ENCODE measurements around the gene NAGPA. TPM values are rescaled to one million over a fixed set of nuclear protein-coding genes. Genes with fewer than 3 reads are reported as not detected.
A peak's percentile ranks its signal among the peaks of the same experiment; 100 is the strongest.

Gene NAGPA
- total and polyA plus RNA-seq, 2 of the 13 experiments (the other 11 are each of a cell fraction or from before 2014, with no cell fraction given) = 27.1 to 60.3 TPM

DNA sequence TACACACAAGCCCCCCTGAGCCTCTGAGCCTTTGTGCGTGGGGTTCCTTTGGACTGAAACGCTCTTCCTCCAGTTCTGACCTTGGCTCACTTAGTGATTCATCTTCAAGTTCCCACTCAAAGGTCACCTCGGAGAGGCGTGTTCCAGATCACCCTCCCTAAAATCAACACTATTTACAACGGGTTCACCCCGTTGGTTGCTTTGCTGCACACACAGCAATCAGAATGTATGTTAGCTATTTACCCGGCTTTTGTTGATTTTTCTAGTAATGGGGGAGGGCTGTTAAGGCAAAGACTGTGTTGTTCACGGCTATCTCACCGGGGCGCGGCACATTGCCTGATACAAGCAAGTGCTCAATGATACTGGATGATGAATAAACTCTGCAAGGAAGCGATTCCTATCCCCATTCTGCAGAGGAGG lies 977 bp downstream of the NAGPA start (continued):
- TF ChIP-seq, protein P1, sequence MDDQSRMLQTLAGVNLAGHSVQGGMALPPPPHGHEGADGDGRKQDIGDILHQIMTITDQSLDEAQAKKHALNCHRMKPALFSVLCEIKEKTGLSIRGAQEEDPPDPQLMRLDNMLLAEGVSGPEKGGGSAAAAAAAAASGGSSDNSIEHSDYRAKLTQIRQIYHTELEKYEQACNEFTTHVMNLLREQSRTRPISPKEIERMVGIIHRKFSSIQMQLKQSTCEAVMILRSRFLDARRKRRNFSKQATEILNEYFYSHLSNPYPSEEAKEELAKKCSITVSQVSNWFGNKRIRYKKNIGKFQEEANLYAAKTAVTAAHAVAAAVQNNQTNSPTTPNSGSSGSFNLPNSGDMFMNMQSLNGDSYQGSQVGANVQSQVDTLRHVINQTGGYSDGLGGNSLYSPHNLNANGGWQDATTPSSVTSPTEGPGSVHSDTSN (CRISPR knock-in tag; IDR thresholded peaks at IDR 0.05; ENCODE audit: borderline replicate concordance) = no peak
- no peak for TF ChIP-seq SIN3A (IDR thresholded peaks at IDR 0.05; ENCODE audit: borderline replicate concordance, low read depth, low read length)
- no peak; the same call in 1 of the 2 replicates for TF ChIP-seq HOXA3 (CRISPR knock-in tag; IDR thresholded peaks at IDR 0.05)
- TF ChIP-seq ARNT (IDR thresholded peaks at IDR 0.05) = no peak
- TF ChIP-seq ZNF225 (CRISPR knock-in tag; IDR thresholded peaks at IDR 0.05) = no peak
- TF ChIP-seq KDM5B (CRISPR knock-in tag; IDR thresholded peaks at IDR 0.05; ENCODE audit: borderline replicate concordance) = no peak; the same call in 1 of the 2 replicates
- peak; percentile 44 for TF ChIP-seq MED8 (CRISPR knock-in tag; IDR thresholded peaks at IDR 0.05; ENCODE audit: insufficient replicate concordance)
- no peak for TF ChIP-seq ZFP1 (CRISPR knock-in tag; IDR thresholded peaks at IDR 0.05)
- TF ChIP-seq, protein P2, sequence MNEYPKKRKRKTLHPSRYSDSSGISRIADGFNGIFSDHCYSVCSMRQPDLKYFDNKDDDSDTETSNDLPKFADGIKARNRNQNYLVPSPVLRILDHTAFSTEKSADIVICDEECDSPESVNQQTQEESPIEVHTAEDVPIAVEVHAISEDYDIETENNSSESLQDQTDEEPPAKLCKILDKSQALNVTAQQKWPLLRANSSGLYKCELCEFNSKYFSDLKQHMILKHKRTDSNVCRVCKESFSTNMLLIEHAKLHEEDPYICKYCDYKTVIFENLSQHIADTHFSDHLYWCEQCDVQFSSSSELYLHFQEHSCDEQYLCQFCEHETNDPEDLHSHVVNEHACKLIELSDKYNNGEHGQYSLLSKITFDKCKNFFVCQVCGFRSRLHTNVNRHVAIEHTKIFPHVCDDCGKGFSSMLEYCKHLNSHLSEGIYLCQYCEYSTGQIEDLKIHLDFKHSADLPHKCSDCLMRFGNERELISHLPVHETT (CRISPR knock-in tag; conservative IDR thresholded peaks at IDR 0.05) = no peak
- 0 out of 2 replicates have a peak, but pooled peaks have one; percentile 16 for TF ChIP-seq FOXJ3 (CRISPR knock-in tag; IDR thresholded peaks at IDR 0.05; ENCODE audit: borderline replicate concordance)
- no peak for TF ChIP-seq SRF (IDR thresholded peaks at IDR 0.05; ENCODE audit: low read depth, low read length)
- TF ChIP-seq, protein P3, sequence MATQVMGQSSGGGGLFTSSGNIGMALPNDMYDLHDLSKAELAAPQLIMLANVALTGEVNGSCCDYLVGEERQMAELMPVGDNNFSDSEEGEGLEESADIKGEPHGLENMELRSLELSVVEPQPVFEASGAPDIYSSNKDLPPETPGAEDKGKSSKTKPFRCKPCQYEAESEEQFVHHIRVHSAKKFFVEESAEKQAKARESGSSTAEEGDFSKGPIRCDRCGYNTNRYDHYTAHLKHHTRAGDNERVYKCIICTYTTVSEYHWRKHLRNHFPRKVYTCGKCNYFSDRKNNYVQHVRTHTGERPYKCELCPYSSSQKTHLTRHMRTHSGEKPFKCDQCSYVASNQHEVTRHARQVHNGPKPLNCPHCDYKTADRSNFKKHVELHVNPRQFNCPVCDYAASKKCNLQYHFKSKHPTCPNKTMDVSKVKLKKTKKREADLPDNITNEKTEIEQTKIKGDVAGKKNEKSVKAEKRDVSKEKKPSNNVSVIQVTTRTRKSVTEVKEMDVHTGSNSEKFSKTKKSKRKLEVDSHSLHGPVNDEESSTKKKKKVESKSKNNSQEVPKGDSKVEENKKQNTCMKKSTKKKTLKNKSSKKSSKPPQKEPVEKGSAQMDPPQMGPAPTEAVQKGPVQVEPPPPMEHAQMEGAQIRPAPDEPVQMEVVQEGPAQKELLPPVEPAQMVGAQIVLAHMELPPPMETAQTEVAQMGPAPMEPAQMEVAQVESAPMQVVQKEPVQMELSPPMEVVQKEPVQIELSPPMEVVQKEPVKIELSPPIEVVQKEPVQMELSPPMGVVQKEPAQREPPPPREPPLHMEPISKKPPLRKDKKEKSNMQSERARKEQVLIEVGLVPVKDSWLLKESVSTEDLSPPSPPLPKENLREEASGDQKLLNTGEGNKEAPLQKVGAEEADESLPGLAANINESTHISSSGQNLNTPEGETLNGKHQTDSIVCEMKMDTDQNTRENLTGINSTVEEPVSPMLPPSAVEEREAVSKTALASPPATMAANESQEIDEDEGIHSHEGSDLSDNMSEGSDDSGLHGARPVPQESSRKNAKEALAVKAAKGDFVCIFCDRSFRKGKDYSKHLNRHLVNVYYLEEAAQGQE (IDR thresholded peaks at IDR 0.05; ENCODE audit: borderline replicate concordance in 1 of 2, low read depth in 1 of 2, low read length in 2 of 2) = peak in 1 of 2 experiments; percentile 35; a peak in 1 of 4 replicates
- TF ChIP-seq, protein P4, sequence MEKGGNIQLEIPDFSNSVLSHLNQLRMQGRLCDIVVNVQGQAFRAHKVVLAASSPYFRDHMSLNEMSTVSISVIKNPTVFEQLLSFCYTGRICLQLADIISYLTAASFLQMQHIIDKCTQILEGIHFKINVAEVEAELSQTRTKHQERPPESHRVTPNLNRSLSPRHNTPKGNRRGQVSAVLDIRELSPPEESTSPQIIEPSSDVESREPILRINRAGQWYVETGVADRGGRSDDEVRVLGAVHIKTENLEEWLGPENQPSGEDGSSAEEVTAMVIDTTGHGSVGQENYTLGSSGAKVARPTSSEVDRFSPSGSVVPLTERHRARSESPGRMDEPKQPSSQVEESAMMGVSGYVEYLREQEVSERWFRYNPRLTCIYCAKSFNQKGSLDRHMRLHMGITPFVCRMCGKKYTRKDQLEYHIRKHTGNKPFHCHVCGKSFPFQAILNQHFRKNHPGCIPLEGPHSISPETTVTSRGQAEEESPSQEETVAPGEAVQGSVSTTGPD (CRISPR knock-in tag; IDR thresholded peaks at IDR 0.05) = no peak
- TF ChIP-seq TAF1 (CRISPR knock-in tag; IDR thresholded peaks at IDR 0.05) = no peak
- TF ChIP-seq SMAD9 (CRISPR knock-in tag; IDR thresholded peaks at IDR 0.05) = no peak
- TF ChIP-seq ZNF180 (CRISPR knock-in tag; IDR thresholded peaks at IDR 0.05; ENCODE audit: borderline replicate concordance, low read depth) = no peak
- peak; percentile 45; the same call in 1 of the 2 replicates for TF ChIP-seq NR2F2 (IDR thresholded peaks at IDR 0.05; ENCODE audit: borderline replicate concordance, low read depth)
- TF ChIP-seq SNRNP70 (IDR thresholded peaks at IDR 0.05; ENCODE audit: low read depth, low read length) = no peak
- no peak for TF ChIP-seq BORCS8-MEF2B (CRISPR knock-in tag; IDR thresholded peaks at IDR 0.05)
- TF ChIP-seq EHMT2 (IDR thresholded peaks at IDR 0.05; ENCODE audit: borderline replicate concordance, low read depth, low read length) = no peak
- TF ChIP-seq, protein P5, sequence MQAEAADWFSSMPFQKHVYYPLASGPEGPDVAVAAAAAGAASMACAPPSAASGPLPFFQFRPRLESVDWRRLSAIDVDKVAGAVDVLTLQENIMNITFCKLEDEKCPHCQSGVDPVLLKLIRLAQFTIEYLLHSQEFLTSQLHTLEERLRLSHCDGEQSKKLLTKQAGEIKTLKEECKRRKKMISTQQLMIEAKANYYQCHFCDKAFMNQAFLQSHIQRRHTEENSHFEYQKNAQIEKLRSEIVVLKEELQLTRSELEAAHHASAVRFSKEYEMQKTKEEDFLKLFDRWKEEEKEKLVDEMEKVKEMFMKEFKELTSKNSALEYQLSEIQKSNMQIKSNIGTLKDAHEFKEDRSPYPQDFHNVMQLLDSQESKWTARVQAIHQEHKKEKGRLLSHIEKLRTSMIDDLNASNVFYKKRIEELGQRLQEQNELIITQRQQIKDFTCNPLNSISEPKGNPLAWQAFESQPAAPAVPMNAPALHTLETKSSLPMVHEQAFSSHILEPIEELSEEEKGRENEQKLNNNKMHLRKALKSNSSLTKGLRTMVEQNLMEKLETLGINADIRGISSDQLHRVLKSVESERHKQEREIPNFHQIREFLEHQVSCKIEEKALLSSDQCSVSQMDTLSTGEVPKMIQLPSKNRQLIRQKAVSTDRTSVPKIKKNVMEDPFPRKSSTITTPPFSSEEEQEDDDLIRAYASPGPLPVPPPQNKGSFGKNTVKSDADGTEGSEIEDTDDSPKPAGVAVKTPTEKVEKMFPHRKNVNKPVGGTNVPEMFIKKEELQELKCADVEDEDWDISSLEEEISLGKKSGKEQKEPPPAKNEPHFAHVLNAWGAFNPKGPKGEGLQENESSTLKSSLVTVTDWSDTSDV (CRISPR knock-in tag; IDR thresholded peaks at IDR 0.05) = no peak

All from HepG2 (cell line).